Fibroblast of peridontal ligament (primary cell): ENCODE results near the gene PLEKHA7.
"Not testable (repeated sequence)": the region's sequence is repeated elsewhere in the genome, so short reads cannot be mapped to it uniquely, and the experiment has no call there.

Source experiments
- DNase-seq: peaks from one replicate; pipeline ENCODE4 v3.0.0-alpha.2; 2010; ENCODE audit errors: extremely low read depth

The PLEKHA7 gene

GRCh38 chr11:16909359-16910035 lies 104.7 kb downstream of the PLEKHA7 start:
- no peak for DNase-seq

- no peak for DNase-seq
These were observed 108.8 kb downstream of the PLEKHA7 start for GRCh38 chr11:16905375-16905774.

- DNase-seq: not testable (repeated sequence)
These were observed 109.5 kb downstream of the PLEKHA7 start for GRCh38 chr11:16904761-16905160.

- no peak for DNase-seq
These were observed 111.3 kb downstream of the PLEKHA7 start for GRCh38 chr11:16902781-16903378.

GRCh38 chr11:16902182-16902581 lies 112.0 kb downstream of the PLEKHA7 start:
- no peak for DNase-seq

- DNase-seq: no peak
These were observed 113.7 kb downstream of the PLEKHA7 start for GRCh38 chr11:16900491-16900890.

GRCh38 chr11:16899708-16900303 lies 114.4 kb downstream of the PLEKHA7 start:
- no peak for DNase-seq

GRCh38 chr11:16898274-16898985 lies 115.8 kb downstream of the PLEKHA7 start:
- no peak for DNase-seq

GRCh38 chr11:16897470-16898061 lies 116.6 kb downstream of the PLEKHA7 start:
- DNase-seq: no peak

- DNase-seq: no peak
These were observed 117.3 kb downstream of the PLEKHA7 start for GRCh38 chr11:16896729-16897469.

GRCh38 chr11:16895306-16895705 lies 118.9 kb downstream of the PLEKHA7 start:
- no peak for DNase-seq

- no peak for DNase-seq
These were observed 120.7 kb downstream of the PLEKHA7 start for GRCh38 chr11:16893456-16894066.

GRCh38 chr11:16891964-16892363 lies 122.2 kb downstream of the PLEKHA7 start:
- DNase-seq: peak; percentile 81

- DNase-seq: no peak
These were observed 123.0 kb downstream of the PLEKHA7 start for GRCh38 chr11:16891165-16891564.

GRCh38 chr11:16890442-16890841 lies 123.8 kb downstream of the PLEKHA7 start:
- no peak for DNase-seq

- no peak for DNase-seq
These were observed 124.3 kb downstream of the PLEKHA7 start for GRCh38 chr11:16889905-16890304.

- not testable (repeated sequence) for DNase-seq
These were observed 125.2 kb downstream of the PLEKHA7 start for GRCh38 chr11:16889010-16889409.

GRCh38 chr11:16887887-16888286 lies 126.3 kb downstream of the PLEKHA7 start:
- not testable (repeated sequence) for DNase-seq

GRCh38 chr11:16883174-16883573 lies 131.0 kb downstream of the PLEKHA7 start:
- DNase-seq: no peak

GRCh38 chr11:16881766-16882165 lies 132.4 kb downstream of the PLEKHA7 start:
- DNase-seq: no peak
